GM10266 (cell line): Measurements from ENCODE around the gene CENPP.

Source experiments
- DNase-seq: peaks from one replicate; pipeline ENCODE4 v3.0.0; 2012; ENCODE audit errors: extremely low spot score
- CTCF ChIP-seq: IDR thresholded peaks from 2 replicates; pipeline ENCODE4 v1.5.1; 2012; ENCODE audit warnings: mild to moderate bottlenecking, low read depth; ENCODE audit not compliant: control insufficient read depth, insufficient read depth; ENCODE audit errors: missing control alignments

The CENPP gene

GRCh38 chr9:92327283-92327850, 1.6 kb downstream of the CENPP start:
- no peak for TF ChIP-seq CTCF
- DNase-seq = no peak

GRCh38 chr9:92328225-92328624, 2.5 kb downstream of the CENPP start:
- peak; percentile 50 for DNase-seq

GRCh38 chr9:92332577-92333281, 7.0 kb downstream of the CENPP start:
- TF ChIP-seq CTCF = no peak

More at GRCh38 chr9:92328225-92328624, 2.5 kb downstream of the CENPP start:
- TF ChIP-seq CTCF = peak; percentile 28

GRCh38 chr9:92333282-92333634, 7.5 kb downstream of the CENPP start:
- no peak for TF ChIP-seq CTCF
- no peak for DNase-seq

More at GRCh38 chr9:92332577-92333281, 7.0 kb downstream of the CENPP start:
- no peak for DNase-seq

- TF ChIP-seq CTCF = no peak
- DNase-seq = no peak
Measured at GRCh38 chr9:92341578-92341977, 15.8 kb downstream of the CENPP start.

GRCh38 chr9:92342825-92343488, 17.2 kb downstream of the CENPP start:
- TF ChIP-seq CTCF = no peak
- no peak for DNase-seq

- TF ChIP-seq CTCF = no peak
- DNase-seq = no peak
Measured at GRCh38 chr9:92345582-92345981, 19.8 kb downstream of the CENPP start.
